ENCODE data around the gene RAB36. TPM values are rescaled to one million over a fixed set of nuclear protein-coding genes. Genes with fewer than 3 reads are reported as not detected.
A peak's percentile ranks its signal among the peaks of the same experiment; 100 is the strongest.

RAB36 gene
- total RNA-seq, 1 experiment from 2014 or later, result 1.4 TPM

GRCh38 chr22:23211622-23212021 lies 66.3 kb downstream of the RAB36 start:
- Histone ChIP-seq H3K4ac (ENCODE audit: low read depth, low read length) (no peak overlapping the region), H3T11ph (ENCODE audit: low read length) (no peak overlapping the region), H2AK5ac (ENCODE audit: insufficient read length, low read length) (no peak overlapping the region), H3K27ac (ENCODE audit: insufficient read length, low read depth, low read length) (no peak overlapping the region), H2BK120ac (ENCODE audit: low read depth, low read length, poor library complexity, severe bottlenecking) (no peak overlapping the region), H2BK12ac (ENCODE audit: insufficient read length, low read depth, low read length) (no peak overlapping the region), H3K79me2 (ENCODE audit: insufficient read depth, low read length) (peaks cover 44% of the 10 kb centered on the region), H4K5ac (ENCODE audit: insufficient read length, low read depth, low read length) (no peak overlapping the region), H3K23me2 (ENCODE audit: insufficient read length, low read depth, low read length, poor library complexity, severe bottlenecking) (no peaks in the 10 kb centered on the region), H3K18ac (ENCODE audit: insufficient read length, low read depth, low read length) (no peak overlapping the region), H4K91ac (ENCODE audit: insufficient read length, low read depth, low read length) (no peak overlapping the region), H3K14ac (ENCODE audit: insufficient read depth, low read length) (no peak overlapping the region), H3K4me1 (ENCODE audit: insufficient read depth, low read length) (no peaks in the 10 kb centered on the region; the same call in 1 of the 2 replicates), H3K9me3 (ENCODE audit: control insufficient read depth, low read depth, low read length) (no peaks in the 10 kb centered on the region), H3K27me3 (ENCODE audit: insufficient read depth, low read length) (no peaks in the 10 kb centered on the region), H3K23ac (ENCODE audit: insufficient read length, low read depth, low read length) (no peak overlapping the region), H2BK15ac (ENCODE audit: low read depth, low read length) (no peak overlapping the region), H2AFZ (ENCODE audit: low read length) (no peak overlapping the region), H4K20me1 (ENCODE audit: control insufficient read depth, insufficient read depth, insufficient read length) (no peaks in the 10 kb centered on the region), H3K9ac (ENCODE audit: extremely low read depth, insufficient read length, low read length) (no peak overlapping the region), H4K8ac (replicated peaks; ENCODE audit: insufficient read length, low read depth, low read length) (no peak overlapping the region), H3K4me2 (ENCODE audit: insufficient read depth, insufficient read length, low read length) (no peak overlapping the region), H3K79me1 (ENCODE audit: insufficient read depth, low read depth, low read length, poor library complexity, severe bottlenecking) (peaks cover 15% of the 10 kb centered on the region), H2BK20ac (ENCODE audit: low read depth, low read length, poor library complexity, severe bottlenecking) (no peak overlapping the region), H2BK5ac (ENCODE audit: insufficient read length, low read length) (no peak overlapping the region), H3K56ac (ENCODE audit: insufficient read length, low read depth, low read length) (no peak overlapping the region)
- Mint-ChIP-seq H3K27me3 (ENCODE audit: low read depth) (no peaks in the 10 kb centered on the region), H3K9me3 (no peaks in the 10 kb centered on the region), H3K4me3 (no peak overlapping the region), H3K36me3 (ENCODE audit: insufficient read depth in 1 of 3, low read depth in 3 of 3) (peaks cover 8 to 16% (median 11%) of the 10 kb centered on the region in 3 experiments; a peak in 6 of 7 replicates), H3K4me1 (peaks cover 25 to 30% of the 10 kb centered on the region in 2 experiments), H3K27ac (peak overlapping the region in 2 of 3 experiments; percentile 55 to 76; a peak in 1 of 7 replicates)
- no peak for TF ChIP-seq CTCF (conservative IDR thresholded peaks at IDR 0.05)
- DNase-seq, result no peak
- WGBS (ENCODE audit: extremely low coverage, insufficient read length, low lambda C conversion rate), result no CpG with 5 or more reads among the region's 3 CpGs
